ENCODE data around the gene RASD2. TPM values are rescaled to one million over a fixed set of nuclear protein-coding genes. Genes with fewer than 3 reads are reported as not detected.

RASD2 gene
- total and polyA plus RNA-seq, 2 donors (not counting 1 experiment from before 2014, with no cell fraction given), result 0.07 TPM; not detected in 1

DNA sequence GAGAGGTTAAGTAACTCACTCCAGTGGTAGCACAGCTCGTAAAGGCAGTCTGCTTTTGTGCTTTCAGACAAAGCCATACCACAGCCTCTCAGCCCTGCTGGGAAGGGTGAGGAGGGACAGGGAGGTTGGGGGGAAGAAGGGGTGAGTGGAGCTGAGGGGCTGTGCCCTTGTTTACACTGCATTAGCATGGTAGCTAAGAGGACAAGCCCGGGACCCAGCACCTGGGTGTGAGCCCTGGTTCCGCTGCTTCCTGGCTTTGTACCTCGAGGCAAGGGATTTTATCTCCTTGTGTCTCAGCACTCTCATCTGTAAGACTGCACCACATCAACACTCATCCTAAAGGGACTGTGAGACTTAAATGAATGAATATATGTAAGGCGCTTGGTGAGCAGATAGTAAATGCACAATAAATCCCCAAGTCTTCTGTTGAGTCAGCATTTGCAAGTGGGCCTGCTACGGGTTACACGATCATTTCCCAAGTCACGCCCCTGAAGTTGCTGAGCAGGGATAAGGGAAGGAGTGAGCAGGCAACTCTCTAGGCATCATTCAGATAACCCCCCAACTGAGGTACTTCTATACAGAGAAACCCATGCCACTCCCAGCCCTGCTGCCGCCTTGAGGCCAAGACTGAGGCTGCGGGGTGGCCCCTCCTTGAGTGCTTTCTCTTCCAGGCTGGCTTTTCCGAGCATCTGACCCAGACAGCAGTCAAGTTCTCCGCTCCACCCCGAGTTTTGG lies 7.5 kb downstream of the RASD2 start:
- ATAC-seq (ENCODE audit: low read depth) (no peak), DNase-seq (no peak)
- Mint-ChIP-seq H3K27ac (no peak overlapping the region), H3K4me1 (peaks cover 4% of the 10 kb centered on the region), H3K27me3 (peaks cover 41% of the 10 kb centered on the region), H3K9me3 (ENCODE audit: insufficient read depth) (no peaks in the 10 kb centered on the region), H3K4me3 (no peak overlapping the region)
- H3K36me3 ChIP-seq (replicated peaks in 1 of 2; ENCODE audit: control extremely low read depth in 1 of 2, control insufficient read depth in 1 of 2, extremely low read depth in 1 of 2, insufficient read depth in 2 of 2, low read length in 1 of 2), result no peaks in the 10 kb centered on the region
- H3K4me3 ChIP-seq (ENCODE audit: control extremely low read depth in 1 of 5, extremely low read depth in 1 of 5, insufficient read depth in 1 of 5, low read depth in 2 of 5, low read length in 4 of 5), result no peak overlapping the region
- no peak overlapping the region for H3K27ac ChIP-seq (ENCODE audit: low read length in 2 of 2)
- intact Hi-C loops (cut with micrococcal nuclease), result no loop called here
- peaks cover 0 to 4% of the 10 kb centered on the region in 2 donors for H3K4me1 ChIP-seq (ENCODE audit: control insufficient read depth in 2 of 2, insufficient read depth in 2 of 2, low read length in 2 of 2)
- ChIA-PET CTCF (no interaction called here), POLR2A (no interaction called here)
- 77% methylated on average over 8 of the region's 13 CpGs for WGBS (ENCODE audit: insufficient coverage)
- no peak overlapping the region for H3K4me2 ChIP-seq (replicated peaks; ENCODE audit: low read depth, low read length, poor library complexity, severe bottlenecking)
- H3K9ac ChIP-seq (ENCODE audit: low read length), result no peak overlapping the region
- no peaks in the 10 kb centered on the region for H3K79me2 ChIP-seq (ENCODE audit: control insufficient read depth, insufficient read depth, low read length)
- peaks cover 0 to 3% (median 0%) of the 10 kb centered on the region in 3 donors for H3K9me3 ChIP-seq (ENCODE audit: control extremely low read depth in 1 of 3, control insufficient read depth in 2 of 3, insufficient read depth in 1 of 3, low read length in 2 of 3)
- TF ChIP-seq CTCF (IDR thresholded peaks at IDR 0.05) (no peak), EZH2 (IDR thresholded peaks at IDR 0.05; ENCODE audit: borderline replicate concordance, insufficient read depth, low read depth, low read length, poor library complexity, severe bottlenecking) (no peak)
- H4K20me1 ChIP-seq (ENCODE audit: control insufficient read depth, insufficient read depth, low read length, poor library complexity, severe bottlenecking), result no peaks in the 10 kb centered on the region
- peaks cover 0 to 19% (median 6%) of the 10 kb centered on the region in 4 experiments for H3K27me3 ChIP-seq (replicated peaks in 1 of 4; ENCODE audit: control extremely low read depth in 1 of 4, control insufficient read depth in 3 of 4, insufficient read depth in 4 of 4, low read length in 3 of 4)
- no peak overlapping the region for H2AFZ ChIP-seq (ENCODE audit: insufficient read depth, low read depth, low read length, poor library complexity, severe bottlenecking)

- ChIA-PET CTCF (no interaction called here), POLR2A (no interaction called here)
- Histone ChIP-seq H3K4me2 (replicated peaks; ENCODE audit: low read depth, low read length, poor library complexity, severe bottlenecking) (no peak overlapping the region), H3K4me1 (ENCODE audit: control insufficient read depth in 2 of 2, insufficient read depth in 2 of 2, low read length in 2 of 2) (peaks cover 0 to 4% of the 10 kb centered on the region in 2 donors), H3K27ac (ENCODE audit: low read length in 2 of 2) (no peak overlapping the region), H3K4me3 (ENCODE audit: control extremely low read depth in 1 of 5, extremely low read depth in 1 of 5, insufficient read depth in 1 of 5, low read depth in 2 of 5, low read length in 4 of 5) (no peak overlapping the region), H3K9me3 (ENCODE audit: control extremely low read depth in 1 of 3, control insufficient read depth in 2 of 3, insufficient read depth in 1 of 3, low read length in 2 of 3) (peaks cover 0 to 3% (median 0%) of the 10 kb centered on the region in 3 donors), H2AFZ (ENCODE audit: insufficient read depth, low read depth, low read length, poor library complexity, severe bottlenecking) (no peak overlapping the region), H3K9ac (ENCODE audit: low read length) (no peak overlapping the region), H3K36me3 (replicated peaks in 1 of 2; ENCODE audit: control extremely low read depth in 1 of 2, control insufficient read depth in 1 of 2, extremely low read depth in 1 of 2, insufficient read depth in 2 of 2, low read length in 1 of 2) (no peaks in the 10 kb centered on the region), H4K20me1 (ENCODE audit: control insufficient read depth, insufficient read depth, low read length, poor library complexity, severe bottlenecking) (no peaks in the 10 kb centered on the region), H3K79me2 (ENCODE audit: control insufficient read depth, insufficient read depth, low read length) (no peaks in the 10 kb centered on the region), H3K27me3 (replicated peaks in 1 of 4; ENCODE audit: control extremely low read depth in 1 of 4, control insufficient read depth in 3 of 4, insufficient read depth in 4 of 4, low read length in 3 of 4) (peaks cover 0 to 16% (median 3%) of the 10 kb centered on the region in 4 experiments)
- no peak overlapping the region for H3K4me3 Mint-ChIP-seq
- intact Hi-C loops (cut with micrococcal nuclease), result no loop called here
- H3K27me3 Mint-ChIP-seq, result peaks cover 38% of the 10 kb centered on the region
- 47% methylated on average over 4 of the region's 8 CpGs for WGBS (ENCODE audit: insufficient coverage)
- DNase-seq (no peak), ATAC-seq (ENCODE audit: low read depth) (no peak)
- peaks cover 4% of the 10 kb centered on the region for H3K4me1 Mint-ChIP-seq
- no peak overlapping the region for H3K27ac Mint-ChIP-seq
- H3K9me3 Mint-ChIP-seq (ENCODE audit: insufficient read depth), result no peaks in the 10 kb centered on the region
- TF ChIP-seq EZH2 (IDR thresholded peaks at IDR 0.05; ENCODE audit: borderline replicate concordance, insufficient read depth, low read depth, low read length, poor library complexity, severe bottlenecking) (no peak), CTCF (IDR thresholded peaks at IDR 0.05) (no peak)
Measured at GRCh38 chr22:35548722-35549112, 8.1 kb downstream of the RASD2 start.

Measured in B cell (primary cell).